Nephron (organoid): ENCODE data around the gene UBC.
"Not testable (repeated sequence)": the region's sequence is repeated elsewhere in the genome, so short reads cannot be mapped to it uniquely, and the experiment has no call there.

ENCODE experiments used
- H3K27ac Mint-ChIP-seq, 3 experiments: 2 replicates each; pipeline ENCODE4 v1.8.0; 2020; ENCODE audit warnings: mixed read lengths in 3 of 3, mild to moderate bottlenecking in 2 of 3, moderate library complexity in 1 of 3
- H3K27me3 Mint-ChIP-seq: 2 replicates; pipeline ENCODE4 v1.8.0; 2021; ENCODE audit warnings: low read depth, mild to moderate bottlenecking, moderate library complexity, mixed read lengths
- H3K36me3 Mint-ChIP-seq: 2 replicates; pipeline ENCODE4 v1.8.0; 2020; ENCODE audit warnings: low read depth, mixed read lengths
- H3K4me1 Mint-ChIP-seq: 2 replicates; pipeline ENCODE4 v1.8.0; 2020; ENCODE audit warnings: mixed read lengths
- H3K4me3 Mint-ChIP-seq, 3 experiments: 2 replicates each; pipeline ENCODE4 v1.8.0; 2020; ENCODE audit warnings: mild to moderate bottlenecking in 3 of 3, mixed read lengths in 3 of 3, moderate library complexity in 2 of 3
- H3K9me3 Mint-ChIP-seq: 2 replicates; pipeline ENCODE4 v1.8.0; 2020; ENCODE audit warnings: mixed read lengths
- CTCF ChIP-seq, 3 experiments: fragments of 200-600 bp; sonication (generic); IDR thresholded peaks; one replicate each; pipeline ENCODE4 v1.5.0; 2021; ENCODE audit warnings: antibody characterized with exemption in 3 of 3; ENCODE audit not compliant: unreplicated experiment in 3 of 3

Gene UBC

GRCh38 chr12:124883263-124884130, 31.0 kb downstream of the UBC start:
- Mint-ChIP-seq H3K27ac (peak overlapping the region in 2 of 3 experiments; percentile 42 to 44), H3K4me3 (no peak overlapping the region), H3K36me3 (no peaks in the 10 kb centered on the region), H3K4me1 (peaks cover 20% of the 10 kb centered on the region), H3K27me3 (no peaks in the 10 kb centered on the region), H3K9me3 (no peaks in the 10 kb centered on the region)
- no peak for TF ChIP-seq CTCF (IDR thresholded peaks at IDR 0.05; ENCODE audit: unreplicated experiment in 3 of 3)

- no peak overlapping the region for H3K27ac Mint-ChIP-seq
- H3K36me3 Mint-ChIP-seq = no peaks in the 10 kb centered on the region
- no peaks in the 10 kb centered on the region for H3K9me3 Mint-ChIP-seq
- peaks cover 18% of the 10 kb centered on the region for H3K4me1 Mint-ChIP-seq
- no peak overlapping the region for H3K4me3 Mint-ChIP-seq
- no peaks in the 10 kb centered on the region for H3K27me3 Mint-ChIP-seq
- no peak for TF ChIP-seq CTCF (IDR thresholded peaks at IDR 0.05; ENCODE audit: unreplicated experiment in 3 of 3)
Observed at GRCh38 chr12:124881123-124881522, 33.3 kb downstream of the UBC start.

- peaks cover 18% of the 10 kb centered on the region for H3K4me1 Mint-ChIP-seq
- H3K36me3 Mint-ChIP-seq, H3K4me3 Mint-ChIP-seq, H3K27ac Mint-ChIP-seq, H3K27me3 Mint-ChIP-seq, H3K9me3 Mint-ChIP-seq: not testable (repeated sequence)
Observed at GRCh38 chr12:124880335-124880734, 34.1 kb downstream of the UBC start.

GRCh38 chr12:124878795-124879516, 35.5 kb downstream of the UBC start:
- no peak for TF ChIP-seq CTCF (IDR thresholded peaks at IDR 0.05; ENCODE audit: unreplicated experiment in 3 of 3)
- Mint-ChIP-seq H3K9me3 (no peaks in the 10 kb centered on the region), H3K4me3 (no peak overlapping the region), H3K4me1 (peaks cover 20% of the 10 kb centered on the region), H3K36me3 (no peaks in the 10 kb centered on the region), H3K27ac (peak overlapping the region in 1 of 3 experiments; percentile 19), H3K27me3 (no peaks in the 10 kb centered on the region)

GRCh38 chr12:124877423-124877822, 37.0 kb downstream of the UBC start:
- no peaks in the 10 kb centered on the region for H3K36me3 Mint-ChIP-seq
- no peak for TF ChIP-seq CTCF (IDR thresholded peaks at IDR 0.05; ENCODE audit: unreplicated experiment in 3 of 3)
- H3K27ac Mint-ChIP-seq = peak overlapping the region in 1 of 3 experiments; percentile 34
- no peaks in the 10 kb centered on the region for H3K9me3 Mint-ChIP-seq
- H3K4me3 Mint-ChIP-seq = no peak overlapping the region
- H3K4me1 Mint-ChIP-seq = peaks cover 8% of the 10 kb centered on the region
- peaks cover 7% of the 10 kb centered on the region for H3K27me3 Mint-ChIP-seq

- no peak for TF ChIP-seq CTCF (IDR thresholded peaks at IDR 0.05; ENCODE audit: unreplicated experiment in 3 of 3)
- H3K27ac Mint-ChIP-seq = peak overlapping the region in 1 of 3 experiments; percentile 0
Observed at GRCh38 chr12:124876171-124876570, 38.3 kb downstream of the UBC start.

More at GRCh38 chr12:124876171-124876570, 38.3 kb downstream of the UBC start:
- Mint-ChIP-seq H3K4me3 (no peak overlapping the region), H3K27me3 (peaks cover 10% of the 10 kb centered on the region), H3K4me1 (peaks cover 11% of the 10 kb centered on the region), H3K36me3 (no peaks in the 10 kb centered on the region), H3K9me3 (no peaks in the 10 kb centered on the region)
